HG03460 (cell line): ENCODE measurements around the gene CIAO2B.

ENCODE experiments used
- ATAC-seq: cut with Tn5 transposase; IDR thresholded peaks from one replicate; pipeline ENCODE4 v1.9.1; 2021; ENCODE audit not compliant: unreplicated experiment

CIAO2B gene

GRCh38 chr16:66921729-66922450 is 12.3 kb downstream of the CIAO2B start:
- no peak for ATAC-seq

GRCh38 chr16:66920924-66921680 is 13.1 kb downstream of the CIAO2B start:
- no peak for ATAC-seq

GRCh38 chr16:66920299-66920590 is 14.0 kb downstream of the CIAO2B start:
- no peak for ATAC-seq

GRCh38 chr16:66919569-66920298 is 14.5 kb downstream of the CIAO2B start:
- ATAC-seq, result no peak

- no peak for ATAC-seq
Measured at GRCh38 chr16:66918803-66919568, 15.2 kb downstream of the CIAO2B start, which contains the start of gene CDH16. Gene CDH16, minus strand, starts transcription at chr16:66918885. Its CDS starts 820 bp downstream, at chr16:66918065.

- ATAC-seq, result no peak
Measured at GRCh38 chr16:66918355-66918754, 15.8 kb downstream of the CIAO2B start.

GRCh38 chr16:66917741-66918140 is 16.5 kb downstream of the CIAO2B start:
- ATAC-seq, result no peak

GRCh38 chr16:66916518-66916917 is 17.7 kb downstream of the CIAO2B start:
- ATAC-seq, result no peak

- ATAC-seq, result no peak
Measured at GRCh38 chr16:66915041-66915440, 19.2 kb downstream of the CIAO2B start.

- ATAC-seq, result no peak
Measured at GRCh38 chr16:66914541-66914940, 19.7 kb downstream of the CIAO2B start.

GRCh38 chr16:66913711-66914110 is 20.5 kb downstream of the CIAO2B start:
- no peak for ATAC-seq

- ATAC-seq, result no peak
Measured at GRCh38 chr16:66913081-66913480, 21.1 kb downstream of the CIAO2B start.

- no peak for ATAC-seq
Measured at GRCh38 chr16:66911801-66912200, 22.4 kb downstream of the CIAO2B start.

GRCh38 chr16:66911112-66911511 is 23.1 kb downstream of the CIAO2B start:
- no peak for ATAC-seq

GRCh38 chr16:66910175-66910940 is 23.8 kb downstream of the CIAO2B start:
- no peak for ATAC-seq

- no peak for ATAC-seq
Measured at GRCh38 chr16:66908762-66909559, 25.2 kb downstream of the CIAO2B start.

- no peak for ATAC-seq
Measured at GRCh38 chr16:66908116-66908515, 26.1 kb downstream of the CIAO2B start.

GRCh38 chr16:66906916-66907836 is 27.0 kb downstream of the CIAO2B start:
- ATAC-seq, result no peak
